H1 (cell line): Measurements from ENCODE around the gene C19orf85.

ENCODE experiments used
- POLR2A ChIP-seq, 2 experiments: IDR thresholded peaks; 1 replicate in 1 of 2; 2 replicates in 1 of 2; pipeline ENCODE4 v1.6.1; 2011; ENCODE audit warnings: low read depth in 2 of 2, low read length in 2 of 2, mild to moderate bottlenecking in 2 of 2; ENCODE audit errors: control extremely low read depth in 1 of 2
- TF ChIP-seq, protein P1 (sequence below), 3 experiments: IDR thresholded peaks; 1 replicate in 2 of 3; 2 replicates in 1 of 3; pipeline versions ENCODE4 v1.5.1 to v1.6.1; 2011; ENCODE audit warnings: low read length in 3 of 3, mild to moderate bottlenecking in 3 of 3, inconsistent platforms in 2 of 3, low read depth in 1 of 3, moderate library complexity in 1 of 3; ENCODE audit not compliant: insufficient read depth in 1 of 3; ENCODE audit errors: control extremely low read depth in 1 of 3

DNA sequence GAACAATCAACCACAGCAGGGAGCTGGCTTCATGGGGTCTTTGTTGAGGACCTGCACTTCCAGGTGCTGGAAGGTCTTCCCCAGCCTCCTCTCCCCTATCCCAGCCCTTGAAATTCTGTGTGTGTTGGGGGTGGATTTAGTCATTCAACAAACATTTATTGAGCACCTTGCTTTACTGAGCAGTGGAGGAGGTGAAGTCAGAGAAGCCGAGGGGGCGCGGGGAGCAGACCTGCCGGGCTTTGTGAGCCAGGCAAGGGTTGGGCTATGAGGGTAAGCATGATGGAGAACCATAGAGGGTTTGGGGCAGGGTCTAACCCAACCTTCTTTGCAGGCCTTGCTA is 3.5 kb upstream of the C19orf85 start:
- no peak for TF ChIP-seq POLR2A (IDR thresholded peaks at IDR 0.05; ENCODE audit: control extremely low read depth in 1 of 2, low read depth in 2 of 2, low read length in 2 of 2)
- TF ChIP-seq, protein P1, sequence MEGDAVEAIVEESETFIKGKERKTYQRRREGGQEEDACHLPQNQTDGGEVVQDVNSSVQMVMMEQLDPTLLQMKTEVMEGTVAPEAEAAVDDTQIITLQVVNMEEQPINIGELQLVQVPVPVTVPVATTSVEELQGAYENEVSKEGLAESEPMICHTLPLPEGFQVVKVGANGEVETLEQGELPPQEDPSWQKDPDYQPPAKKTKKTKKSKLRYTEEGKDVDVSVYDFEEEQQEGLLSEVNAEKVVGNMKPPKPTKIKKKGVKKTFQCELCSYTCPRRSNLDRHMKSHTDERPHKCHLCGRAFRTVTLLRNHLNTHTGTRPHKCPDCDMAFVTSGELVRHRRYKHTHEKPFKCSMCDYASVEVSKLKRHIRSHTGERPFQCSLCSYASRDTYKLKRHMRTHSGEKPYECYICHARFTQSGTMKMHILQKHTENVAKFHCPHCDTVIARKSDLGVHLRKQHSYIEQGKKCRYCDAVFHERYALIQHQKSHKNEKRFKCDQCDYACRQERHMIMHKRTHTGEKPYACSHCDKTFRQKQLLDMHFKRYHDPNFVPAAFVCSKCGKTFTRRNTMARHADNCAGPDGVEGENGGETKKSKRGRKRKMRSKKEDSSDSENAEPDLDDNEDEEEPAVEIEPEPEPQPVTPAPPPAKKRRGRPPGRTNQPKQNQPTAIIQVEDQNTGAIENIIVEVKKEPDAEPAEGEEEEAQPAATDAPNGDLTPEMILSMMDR (IDR thresholded peaks at IDR 0.05; ENCODE audit: control extremely low read depth in 1 of 3, insufficient read depth in 1 of 3, low read depth in 1 of 3, low read length in 3 of 3) = no peak
